Peyer's patch (tissue), 4 donors: ENCODE data around the gene ARID5A. TPM values are rescaled to one million over a fixed set of nuclear protein-coding genes. Genes with fewer than 3 reads are reported as not detected.
A peak's percentile ranks its signal among the peaks of the same experiment; 100 is the strongest.

Source experiments
- DNase-seq, 3 donors: peaks; one replicate each; pipeline ENCODE4 v3.0.0-alpha.2; 2017 to 2019
- H3K27ac ChIP-seq, 4 donors: fragments of 200-600 bp; sonication (generic); one replicate each; pipeline ENCODE4 v1.5.1; 2016 to 2019
- H3K27me3 ChIP-seq, 2 donors: fragments of 200-600 bp; sonication (generic); one replicate each; pipeline ENCODE4 v1.5.1; 2019
- H3K36me3 ChIP-seq, 3 donors: fragments of 200-600 bp; sonication (generic); one replicate each; pipeline ENCODE4 v1.5.1; 2016 to 2019
- H3K4me1 ChIP-seq, 4 donors: fragments of 200-600 bp; sonication (generic); one replicate each; pipeline ENCODE4 v1.5.1; 2016 to 2019
- H3K4me3 ChIP-seq, 4 donors: fragments of 200-600 bp; sonication (generic); 1 replicate in 3 of 4; 2 replicates in 1 of 4; pipeline ENCODE4 v1.5.1; 2016 to 2019; ENCODE audit warnings: mild to moderate bottlenecking in 1 of 4
- H3K9me3 ChIP-seq, 4 donors: fragments of 200-600 bp; sonication (generic); one replicate each; pipeline ENCODE4 v1.5.1; 2016 to 2019; ENCODE audit warnings: mild to moderate bottlenecking in 1 of 4
- POLR2A ChIP-seq, 2 donors: fragments of 450-650 bp; IDR thresholded peaks; one replicate each; pipeline ENCODE4 v1.5.1; 2017; ENCODE audit warnings: antibody characterized with exemption in 2 of 2, mild to moderate bottlenecking in 2 of 2, moderate library complexity in 2 of 2
- total RNA-seq, 4 donors: library from RNA; depleted of rRNA; stranded (reverse); fragments of >200 nt; gene quantifications; one replicate each; pipeline ENCODE4 v1.1.0, GENCODE V29; 2016
- TF ChIP-seq, protein P1 (sequence below), 6 experiments: fragments of 450-650 bp in 4 of 6; fragments of 200-600 bp in 2 of 6; sonication (generic) in 1 of 6; IDR thresholded peaks; one replicate each; pipeline ENCODE4 v1.5.1; 2017 to 2019; ENCODE audit warnings: antibody characterized with exemption in 6 of 6, mild to moderate bottlenecking in 3 of 6, moderate library complexity in 1 of 6

Gene ARID5A
- total RNA-seq, 4 donors from 2014 or later = 3.9 to 44.6 (median 16.9) TPM

DNA sequence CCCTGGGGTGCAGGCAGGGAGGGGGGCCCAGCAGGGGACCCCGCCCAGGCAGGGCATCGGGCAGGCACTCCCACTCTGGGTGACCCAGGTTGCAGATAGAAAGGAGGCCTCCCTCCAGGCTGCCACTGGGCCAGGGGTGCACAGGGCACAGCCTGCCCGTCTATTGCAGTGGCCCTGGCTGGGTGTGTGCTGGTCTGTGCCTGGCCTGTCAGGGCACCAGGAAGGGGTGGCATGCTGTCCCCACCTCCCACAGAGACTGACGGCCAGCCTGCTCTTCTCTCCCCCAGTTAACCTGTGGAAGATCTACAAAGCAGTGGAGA is 12.9 kb downstream of the ARID5A start:
- Histone ChIP-seq H3K27ac (no peak overlapping the region), H3K9me3 (no peaks in the 10 kb centered on the region), H3K4me1 (peaks cover 0 to 8% (median 2%) of the 10 kb centered on the region in 4 donors), H3K27me3 (no peaks in the 10 kb centered on the region), H3K36me3 (peaks cover 0 to 41% (median 0%) of the 10 kb centered on the region in 3 donors), H3K4me3 (peak overlapping the region in 2 of 4 donors; percentile 1 to 32)
- no peak for TF ChIP-seq POLR2A (IDR thresholded peaks at IDR 0.05)
- TF ChIP-seq, protein P1, sequence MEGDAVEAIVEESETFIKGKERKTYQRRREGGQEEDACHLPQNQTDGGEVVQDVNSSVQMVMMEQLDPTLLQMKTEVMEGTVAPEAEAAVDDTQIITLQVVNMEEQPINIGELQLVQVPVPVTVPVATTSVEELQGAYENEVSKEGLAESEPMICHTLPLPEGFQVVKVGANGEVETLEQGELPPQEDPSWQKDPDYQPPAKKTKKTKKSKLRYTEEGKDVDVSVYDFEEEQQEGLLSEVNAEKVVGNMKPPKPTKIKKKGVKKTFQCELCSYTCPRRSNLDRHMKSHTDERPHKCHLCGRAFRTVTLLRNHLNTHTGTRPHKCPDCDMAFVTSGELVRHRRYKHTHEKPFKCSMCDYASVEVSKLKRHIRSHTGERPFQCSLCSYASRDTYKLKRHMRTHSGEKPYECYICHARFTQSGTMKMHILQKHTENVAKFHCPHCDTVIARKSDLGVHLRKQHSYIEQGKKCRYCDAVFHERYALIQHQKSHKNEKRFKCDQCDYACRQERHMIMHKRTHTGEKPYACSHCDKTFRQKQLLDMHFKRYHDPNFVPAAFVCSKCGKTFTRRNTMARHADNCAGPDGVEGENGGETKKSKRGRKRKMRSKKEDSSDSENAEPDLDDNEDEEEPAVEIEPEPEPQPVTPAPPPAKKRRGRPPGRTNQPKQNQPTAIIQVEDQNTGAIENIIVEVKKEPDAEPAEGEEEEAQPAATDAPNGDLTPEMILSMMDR (IDR thresholded peaks at IDR 0.05) = no peak
- peak in 1 of 3 donors; percentile 36 for DNase-seq

DNA sequence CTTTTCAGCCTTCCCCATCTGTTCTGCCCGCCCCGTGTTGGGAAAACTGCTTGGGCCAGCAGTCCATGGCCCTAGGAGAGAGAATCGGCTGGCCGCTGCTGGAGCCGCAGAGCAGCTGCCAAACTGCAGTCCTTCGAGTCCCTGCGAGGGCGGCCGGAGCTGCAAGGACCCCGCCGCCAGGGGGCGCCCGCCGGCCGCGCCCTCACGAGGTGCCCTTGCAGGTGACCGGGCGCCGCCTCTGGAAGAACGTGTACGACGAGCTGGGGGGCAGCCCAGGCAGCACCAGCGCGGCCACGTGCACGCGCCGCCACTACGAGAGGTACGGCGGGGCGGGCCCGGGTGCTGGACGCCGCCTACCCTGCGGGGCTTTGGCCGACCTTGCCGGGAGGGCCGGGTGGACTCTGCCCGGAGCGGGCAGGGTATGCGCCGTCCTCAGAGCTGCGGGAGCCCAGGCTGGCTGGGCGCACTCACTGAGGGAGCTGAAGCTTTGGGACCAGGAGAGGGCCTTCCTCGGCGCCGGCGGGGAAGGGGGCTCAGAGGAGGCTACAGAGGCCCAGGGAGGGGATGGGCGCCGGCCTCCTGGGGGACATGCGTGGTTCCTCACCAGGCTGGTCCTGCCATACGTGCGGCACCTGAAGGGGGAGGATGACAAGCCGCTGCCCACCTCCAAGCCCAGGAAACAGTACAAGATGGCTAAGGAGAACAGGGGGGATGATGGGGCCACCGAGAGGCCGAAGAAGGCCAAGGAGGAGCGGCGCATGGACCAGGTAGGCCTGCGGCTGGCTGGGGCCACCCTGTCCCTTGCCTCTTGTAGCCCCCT is 13.6 kb downstream of the ARID5A start:
- DNase-seq = peak in 2 of 3 donors; percentile 79 to 87
- peak overlapping the region in 2 of 4 donors; percentile 1 to 32 for H3K4me3 ChIP-seq

DNA sequence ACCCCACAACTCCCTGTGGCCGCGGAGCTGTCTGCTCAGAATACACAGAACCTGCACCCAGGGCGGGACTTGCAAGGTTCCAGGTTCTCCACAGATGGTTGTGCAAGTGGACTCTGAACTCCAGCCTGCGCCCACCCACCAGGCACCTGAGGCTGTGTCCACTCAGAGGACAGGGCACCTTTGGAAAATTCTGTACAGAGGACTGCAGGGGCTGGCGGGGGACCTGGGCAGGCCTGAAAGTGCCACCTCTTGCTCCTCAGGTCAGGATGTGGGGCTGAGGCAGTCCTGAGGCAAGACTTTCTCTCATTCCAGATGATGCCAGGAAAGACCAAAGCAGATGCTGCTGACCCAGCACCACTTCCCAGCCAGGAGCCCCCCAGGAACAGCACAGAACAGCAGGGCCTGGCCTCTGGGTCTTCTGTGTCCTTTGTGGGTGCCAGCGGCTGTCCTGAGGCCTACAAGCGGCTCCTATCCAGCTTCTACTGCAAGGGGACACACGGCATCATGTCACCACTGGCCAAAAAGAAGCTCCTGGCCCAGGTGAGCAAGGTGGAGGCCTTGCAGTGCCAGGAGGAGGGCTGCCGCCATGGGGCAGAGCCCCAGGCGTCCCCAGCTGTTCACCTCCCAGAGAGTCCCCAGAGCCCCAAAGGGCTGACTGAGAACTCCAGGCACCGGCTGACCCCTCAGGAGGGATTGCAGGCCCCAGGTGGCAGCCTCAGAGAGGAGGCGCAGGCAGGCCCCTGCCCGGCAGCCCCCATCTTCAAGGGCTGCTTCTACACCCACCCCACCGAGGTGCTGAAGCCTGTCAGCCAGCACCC is 14.4 kb downstream of the ARID5A start:
- Histone ChIP-seq H3K4me3 (no peak overlapping the region), H3K27me3 (no peaks in the 10 kb centered on the region), H3K9me3 (no peaks in the 10 kb centered on the region), H3K4me1 (peaks cover 0 to 10% (median 2%) of the 10 kb centered on the region in 4 donors), H3K36me3 (peaks cover 0 to 38% (median 0%) of the 10 kb centered on the region in 3 donors), H3K27ac (no peak overlapping the region)
- TF ChIP-seq POLR2A (IDR thresholded peaks at IDR 0.05) = no peak
- TF ChIP-seq, protein P1 (IDR thresholded peaks at IDR 0.05) = no peak
- DNase-seq = no peak

More for the DNA sequence above, 13.6 kb downstream of the ARID5A start:
- Histone ChIP-seq H3K9me3 (no peaks in the 10 kb centered on the region), H3K27ac (no peak overlapping the region), H3K36me3 (peaks cover 0 to 41% (median 0%) of the 10 kb centered on the region in 3 donors), H3K4me1 (peaks cover 0 to 10% (median 2%) of the 10 kb centered on the region in 4 donors), H3K27me3 (no peaks in the 10 kb centered on the region)
- TF ChIP-seq POLR2A (IDR thresholded peaks at IDR 0.05) = no peak
- TF ChIP-seq, protein P1 (IDR thresholded peaks at IDR 0.05) = peak in 4 of 6 experiments; percentile 54 to 86 (median 84)

DNA sequence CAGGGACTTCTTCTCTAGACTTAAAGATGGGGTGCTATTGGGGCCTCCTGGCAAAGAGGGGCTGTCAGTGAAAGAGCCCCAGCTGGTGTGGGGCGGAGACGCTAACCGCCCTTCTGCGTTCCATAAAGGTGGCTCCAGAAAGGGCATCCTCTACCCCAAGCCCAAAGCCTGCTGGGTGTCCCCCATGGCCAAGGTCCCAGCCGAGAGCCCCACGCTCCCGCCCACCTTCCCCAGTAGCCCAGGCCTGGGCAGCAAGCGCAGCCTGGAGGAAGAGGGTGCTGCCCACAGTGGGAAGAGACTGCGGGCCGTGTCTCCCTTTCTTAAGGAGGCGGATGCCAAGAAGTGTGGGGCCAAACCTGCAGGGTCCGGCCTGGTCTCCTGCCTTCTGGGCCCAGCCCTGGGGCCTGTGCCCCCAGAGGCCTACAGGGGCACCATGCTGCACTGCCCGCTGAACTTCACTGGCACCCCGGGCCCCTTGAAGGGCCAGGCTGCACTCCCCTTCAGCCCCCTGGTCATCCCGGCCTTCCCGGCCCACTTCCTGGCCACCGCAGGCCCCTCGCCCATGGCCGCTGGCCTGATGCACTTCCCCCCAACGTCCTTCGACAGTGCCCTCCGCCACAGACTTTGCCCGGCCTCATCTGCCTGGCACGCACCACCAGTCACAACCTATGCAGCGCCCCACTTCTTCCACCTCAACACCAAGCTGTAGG is 15.2 kb downstream of the ARID5A start:
- Histone ChIP-seq H3K4me1 (peaks cover 0 to 13% (median 2%) of the 10 kb centered on the region in 4 donors), H3K27me3 (no peaks in the 10 kb centered on the region), H3K9me3 (no peaks in the 10 kb centered on the region), H3K36me3 (peaks cover 0 to 38% (median 0%) of the 10 kb centered on the region in 3 donors), H3K27ac (no peak overlapping the region), H3K4me3 (no peak overlapping the region)
- DNase-seq = no peak
- TF ChIP-seq, protein P1 (IDR thresholded peaks at IDR 0.05) = no peak
- no peak for TF ChIP-seq POLR2A (IDR thresholded peaks at IDR 0.05)
